KMS-11 (cell line): ENCODE results near the gene PKP3.
A peak's percentile ranks its signal among the peaks of the same experiment; 100 is the strongest.
"Not testable (repeated sequence)": the region's sequence is repeated elsewhere in the genome, so short reads cannot be mapped to it uniquely, and the experiment has no call there.

ENCODE experiments used
- H2AFZ ChIP-seq: fragments of 200-600 bp; sonication (generic); 2 replicates; pipeline ENCODE4 v1.6.1; 2016; ENCODE audit warnings: antibody characterized with exemption, mixed run types, low read depth
- H3K27ac ChIP-seq: fragments of 200-600 bp; sonication (generic); 2 replicates; pipeline ENCODE4 v1.6.1; 2016; ENCODE audit warnings: mild to moderate bottlenecking, mixed run types
- H3K27me3 ChIP-seq: fragments of 200-600 bp; sonication (generic); 2 replicates; pipeline ENCODE4 v1.6.1; 2017; ENCODE audit warnings: mild to moderate bottlenecking, low read depth, mixed run types, moderate library complexity; ENCODE audit not compliant: insufficient read depth
- H3K36me3 ChIP-seq: fragments of 200-600 bp; sonication (generic); 2 replicates; pipeline ENCODE4 v1.6.1; 2017; ENCODE audit warnings: mild to moderate bottlenecking, mixed run types; ENCODE audit not compliant: insufficient read depth
- H3K4me1 ChIP-seq: fragments of 200-600 bp; sonication (generic); 2 replicates; pipeline ENCODE4 v1.6.1; 2016; ENCODE audit warnings: mild to moderate bottlenecking, low read depth, mixed run types; ENCODE audit not compliant: poor library complexity, severe bottlenecking
- H3K4me2 ChIP-seq: fragments of 200-600 bp; sonication (generic); 2 replicates; pipeline ENCODE4 v1.7.0; 2016; ENCODE audit warnings: mild to moderate bottlenecking, mixed run types
- H3K4me3 ChIP-seq: fragments of 200-600 bp; sonication (generic); IDR thresholded peaks from 2 replicates; pipeline ENCODE4 v1.6.1; 2017; ENCODE audit warnings: low read depth, low read length, mixed read lengths; ENCODE audit not compliant: insufficient read depth
- H3K79me2 ChIP-seq: fragments of 200-600 bp; sonication (generic); 2 replicates; pipeline ENCODE4 v1.6.1; 2016; ENCODE audit warnings: low read depth, mixed run types; ENCODE audit not compliant: insufficient read depth
- H3K9ac ChIP-seq: fragments of 200-600 bp; sonication (generic); 2 replicates; pipeline ENCODE4 v1.6.1; 2016; ENCODE audit warnings: mild to moderate bottlenecking, mixed run types
- H4K20me1 ChIP-seq: fragments of 200-600 bp; sonication (generic); 2 replicates; pipeline ENCODE4 v1.6.1; 2016; ENCODE audit warnings: mild to moderate bottlenecking, mixed run types; ENCODE audit not compliant: insufficient read depth
- CTCF ChIP-seq: fragments of 200-600 bp; sonication (generic); conservative IDR thresholded peaks from 2 replicates; pipeline ENCODE4 v1.6.1; 2017; ENCODE audit warnings: low read depth, mild to moderate bottlenecking, antibody characterized with exemption, low read length, moderate library complexity, mixed read lengths

PKP3 gene

DNA sequence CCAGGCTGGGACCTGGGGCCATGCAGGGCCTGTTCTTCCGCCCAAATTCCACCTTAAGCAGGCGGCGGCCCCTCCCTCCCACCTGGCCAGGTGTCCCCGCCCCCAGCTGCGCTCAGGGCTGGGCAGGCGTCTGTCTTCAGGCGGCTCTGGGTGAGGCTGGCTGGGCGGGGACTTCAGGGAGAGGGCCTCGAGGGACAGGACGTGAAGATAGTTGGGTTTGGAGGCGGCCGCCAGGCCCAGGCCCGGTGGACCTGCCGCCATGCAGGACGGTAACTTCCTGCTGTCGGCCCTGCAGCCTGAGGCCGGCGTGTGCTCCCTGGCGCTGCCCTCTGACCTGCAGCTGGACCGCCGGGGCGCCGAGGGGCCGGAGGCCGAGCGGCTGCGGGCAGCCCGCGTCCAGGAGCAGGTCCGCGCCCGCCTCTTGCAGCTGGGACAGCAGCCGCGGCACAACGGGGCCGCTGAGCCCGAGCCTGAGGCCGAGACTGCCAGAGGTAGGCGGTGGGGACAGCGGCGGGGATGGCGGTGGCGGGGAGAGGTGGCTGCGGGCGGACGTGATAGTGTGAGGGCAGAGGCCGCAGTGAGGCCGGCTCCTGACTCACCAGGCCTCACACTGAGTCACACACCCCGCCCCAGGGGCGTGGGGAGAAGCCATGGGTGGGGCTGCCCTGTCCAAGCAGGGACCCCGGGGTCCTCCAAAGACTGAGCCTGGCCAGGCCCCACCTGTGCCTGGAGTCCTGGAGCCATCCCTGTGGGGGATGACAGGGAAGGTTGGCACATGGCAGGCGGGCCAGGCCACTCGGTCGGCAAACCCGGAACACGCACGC is at the start of gene PKP3:
Gene PKP3 (plus strand): TSS at position 176 of the 824 bp plus-strand sequence. CDS start 84 bp downstream, at position 260.
- no peak within 1 kb of the TSS for H3K4me3 ChIP-seq
- no peaks in the 10 kb centered on the region for H4K20me1 ChIP-seq
- H3K36me3 ChIP-seq = no peaks in the 10 kb centered on the region
- no peak within 1 kb of the TSS for H3K9ac ChIP-seq
- H3K4me1 ChIP-seq = no peaks in the 10 kb centered on the region
- H2AFZ ChIP-seq = no peak within 1 kb of the TSS
- peaks cover 43% of the 10 kb centered on the region for H3K27me3 ChIP-seq
- no peak within 1 kb of the TSS for H3K4me2 ChIP-seq
- no peak for TF ChIP-seq CTCF
- H3K79me2 ChIP-seq = no peaks in the 10 kb centered on the region
- no peak within 1 kb of the TSS for H3K27ac ChIP-seq

- H3K36me3 ChIP-seq = no peaks in the 10 kb centered on the region
These were observed 49.0 kb upstream of the PKP3 start for GRCh38 chr11:344836-345578.

DNA sequence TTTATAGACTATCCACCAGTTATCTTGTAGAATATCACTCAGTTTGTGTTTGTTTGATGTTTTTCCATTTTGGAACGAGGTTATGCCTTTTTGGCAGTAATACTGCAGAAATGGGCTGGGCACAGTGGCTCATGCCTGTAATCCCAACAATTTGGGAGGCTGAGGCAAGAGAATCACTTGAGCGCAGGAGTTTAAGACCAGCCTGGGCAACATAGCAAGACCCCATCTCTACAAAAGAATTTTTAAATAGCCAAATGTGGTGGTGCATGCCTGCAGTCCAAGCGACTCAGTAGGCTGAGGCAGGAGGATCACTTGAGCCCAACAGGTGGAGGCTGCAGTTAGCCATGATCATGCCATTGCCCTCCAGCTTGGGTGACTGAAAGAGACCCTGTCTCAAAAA is 47.5 kb upstream of the PKP3 start:
- peaks cover 14% of the 10 kb centered on the region for H3K4me1 ChIP-seq
- H3K4me2 ChIP-seq = no peak overlapping the region
- no peak overlapping the region for H3K27ac ChIP-seq
- no peak overlapping the region for H3K9ac ChIP-seq
- no peak overlapping the region for H2AFZ ChIP-seq
- no peak overlapping the region for H3K4me3 ChIP-seq
- H4K20me1 ChIP-seq = no peaks in the 10 kb centered on the region
- peaks cover 56% of the 10 kb centered on the region for H3K27me3 ChIP-seq
- no peak for TF ChIP-seq CTCF
- H3K79me2 ChIP-seq = no peaks in the 10 kb centered on the region
- no peaks in the 10 kb centered on the region for H3K36me3 ChIP-seq

More at GRCh38 chr11:344836-345578, 49.0 kb upstream of the PKP3 start:
- H3K9ac ChIP-seq = no peak overlapping the region
- peaks cover 65% of the 10 kb centered on the region for H3K27me3 ChIP-seq
- H3K27ac ChIP-seq = no peak overlapping the region
- H3K4me2 ChIP-seq = no peak overlapping the region
- H3K79me2 ChIP-seq = no peaks in the 10 kb centered on the region
- no peaks in the 10 kb centered on the region for H4K20me1 ChIP-seq
- no peak for TF ChIP-seq CTCF
- H3K4me3 ChIP-seq = no peak overlapping the region
- no peak overlapping the region for H2AFZ ChIP-seq
- no peaks in the 10 kb centered on the region for H3K4me1 ChIP-seq

DNA sequence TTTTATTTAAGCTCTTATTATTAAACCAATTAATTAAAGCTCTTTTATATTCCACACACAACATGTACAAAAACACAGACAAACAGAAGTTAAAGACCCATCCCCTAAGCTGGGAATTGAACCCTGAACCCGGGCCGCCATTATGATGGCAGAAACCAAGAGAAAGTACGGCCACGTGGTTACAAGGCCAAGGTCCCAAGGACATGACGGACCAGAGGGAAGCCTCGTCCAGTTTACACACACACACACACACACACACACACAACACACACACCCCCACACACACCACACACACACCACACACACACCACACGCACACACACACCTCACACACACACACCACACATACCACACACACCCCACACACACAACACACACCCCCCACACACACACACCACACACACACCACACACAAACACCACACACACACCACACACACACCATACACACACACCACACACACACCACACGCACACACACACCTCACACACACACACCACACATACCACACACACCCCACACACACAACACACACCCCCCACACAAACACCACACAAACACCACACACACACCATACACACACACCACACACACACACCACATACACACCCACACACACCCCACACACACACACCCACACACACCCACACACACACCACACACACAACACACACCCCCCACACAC is 44.6 kb upstream of the PKP3 start:
- H3K4me2 ChIP-seq, H3K4me3 ChIP-seq, H3K36me3 ChIP-seq, H3K79me2 ChIP-seq, H3K27ac ChIP-seq, H2AFZ ChIP-seq, H4K20me1 ChIP-seq, H3K9ac ChIP-seq: not testable (repeated sequence)
- H3K4me1 ChIP-seq = peaks cover 14% of the 10 kb centered on the region
- H3K27me3 ChIP-seq = peaks cover 65% of the 10 kb centered on the region

- Histone ChIP-seq H2AFZ (peak overlapping the region; percentile 33; the same call in 1 of the 2 replicates), H3K4me2 (peak overlapping the region; percentile 79), H3K27me3 (peaks cover 63% of the 10 kb centered on the region), H3K4me1 (peaks cover 14% of the 10 kb centered on the region)
- not testable (repeated sequence) for H3K79me2 ChIP-seq, H3K4me3 ChIP-seq, H3K27ac ChIP-seq, H3K36me3 ChIP-seq, H4K20me1 ChIP-seq, H3K9ac ChIP-seq
These were observed 43.8 kb upstream of the PKP3 start for GRCh38 chr11:350033-350722.
